ENCODE data around the gene ASIC1.

ASIC1 gene

DNA sequence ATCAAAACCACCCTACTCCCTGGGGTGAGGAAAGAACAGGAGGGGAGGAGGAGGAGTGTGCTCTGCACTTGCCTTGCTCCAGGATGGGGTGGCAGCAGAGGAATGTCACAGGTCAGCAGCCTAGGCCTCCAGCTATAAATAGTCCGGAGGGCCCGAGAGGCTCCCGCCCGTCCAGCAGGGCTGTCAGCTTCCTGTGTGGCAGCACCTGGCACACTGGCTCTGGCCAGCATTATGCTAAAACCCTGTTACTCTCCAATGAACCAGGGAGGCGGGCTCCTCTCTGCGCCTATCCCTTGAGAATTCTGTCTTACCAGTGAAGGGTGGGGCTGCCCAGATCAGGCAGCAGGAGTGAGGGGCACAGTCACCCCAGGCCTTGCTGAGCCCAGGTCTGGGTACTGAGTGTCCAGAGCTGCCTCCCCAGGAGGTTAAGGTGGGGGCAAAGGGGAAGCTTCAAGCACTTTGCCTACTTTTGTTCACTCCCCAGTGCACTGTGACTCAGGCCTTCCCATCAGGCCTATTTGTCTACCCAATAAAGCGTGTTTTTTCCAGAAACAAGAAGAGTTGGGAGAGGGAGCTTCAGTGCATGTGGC, 53.5 kb downstream of the ASIC1 start:
- peak; percentile 33 for DNase-seq

DNA sequence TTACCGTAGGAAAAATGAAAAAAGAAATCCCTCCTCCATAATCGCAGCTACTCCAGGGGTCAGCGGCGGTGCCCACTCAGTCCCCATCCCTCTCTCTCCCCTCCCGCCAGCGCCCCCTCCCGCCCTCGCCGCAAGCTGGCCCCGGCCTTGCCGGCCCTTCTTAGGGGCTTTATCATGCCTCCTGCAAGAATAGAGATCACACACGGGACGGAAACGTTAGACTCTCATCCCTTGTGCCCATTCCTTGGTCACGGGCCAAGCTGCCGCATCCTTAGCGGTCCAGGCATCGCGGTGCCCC, 53.9 kb downstream of the ASIC1 start:
- DNase-seq: no peak

DNA sequence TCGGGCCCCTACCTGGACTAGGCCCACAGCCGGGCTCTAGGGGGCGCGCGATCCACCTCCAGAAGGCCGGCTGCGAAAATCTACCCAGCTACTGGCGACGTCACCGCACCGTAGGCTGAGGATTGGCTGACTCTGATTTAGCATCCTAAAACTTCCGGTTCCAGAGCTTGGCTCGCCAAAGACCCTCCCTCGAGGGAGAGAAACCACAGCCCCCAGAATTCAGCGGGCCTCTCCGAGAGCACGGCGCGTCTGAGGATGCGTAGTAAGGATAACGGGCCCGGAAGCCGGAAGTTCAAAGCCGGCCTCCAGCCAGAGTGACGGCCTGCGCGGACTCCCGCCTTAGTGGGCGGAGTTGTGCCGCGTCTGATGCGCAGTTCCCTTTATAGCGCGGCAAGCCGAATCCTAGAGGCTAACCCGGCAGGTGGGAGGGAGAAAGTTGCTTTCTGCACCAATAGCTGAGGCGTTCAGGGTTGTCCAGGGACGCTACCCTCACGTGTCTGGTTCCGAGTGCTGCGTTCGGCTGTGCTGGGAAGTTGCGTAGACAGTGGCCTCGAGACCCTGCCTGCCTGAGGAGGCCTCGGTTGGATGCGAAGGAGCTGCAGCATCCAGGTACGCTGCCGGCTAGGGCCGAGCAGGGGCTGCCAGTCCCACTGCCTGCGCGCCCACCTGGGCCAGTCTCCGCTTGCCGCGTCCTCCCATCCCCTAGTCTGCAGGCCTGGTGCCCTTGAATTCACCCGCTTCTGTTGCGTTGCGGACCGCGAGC, 54.5 kb downstream of the ASIC1 start, which contains the start of gene COX14:
TSS of gene COX14 (plus strand) at position 544 of the 763 bp plus-strand sequence. CDS start 7,808 bp downstream, outside the sequence.
- peak; percentile 100 for DNase-seq

DNA sequence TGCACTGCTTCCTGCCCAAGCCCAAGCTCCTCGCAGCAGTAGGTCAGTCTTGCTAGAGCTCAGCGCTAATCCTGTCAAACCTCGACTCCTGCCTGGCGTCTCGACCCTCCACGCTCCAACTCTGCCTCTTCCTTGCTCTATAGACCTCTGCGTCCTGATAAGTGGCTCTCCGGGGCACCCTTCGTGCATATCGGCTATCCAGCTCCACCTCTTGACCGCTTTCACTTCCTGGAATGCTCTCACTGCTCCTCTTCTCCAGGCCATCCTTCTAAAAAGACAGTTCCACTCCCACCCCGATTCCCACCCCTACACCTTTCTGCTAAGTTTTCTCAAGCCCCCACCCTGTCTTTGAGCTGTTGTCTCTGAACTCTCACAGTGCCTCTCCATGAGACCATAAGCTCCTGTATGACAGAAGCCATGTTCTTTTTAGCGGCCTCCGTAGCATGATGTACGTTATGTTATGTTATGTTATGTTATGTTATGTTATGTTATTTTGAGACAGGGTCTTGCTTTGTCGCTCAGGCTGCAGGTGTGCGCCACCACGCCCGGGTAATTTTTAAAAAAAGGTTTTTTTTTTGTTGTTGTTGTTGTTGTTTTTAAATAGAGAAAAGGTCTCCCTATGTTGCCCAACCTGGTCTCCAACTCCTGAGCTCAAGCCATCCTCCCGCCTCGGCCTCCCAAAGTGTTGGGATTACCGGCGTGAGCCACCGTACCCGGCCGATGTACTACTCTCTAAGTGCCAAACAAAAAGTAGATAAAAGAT, 55.2 kb downstream of the ASIC1 start:
- DNase-seq: no peak

DNA sequence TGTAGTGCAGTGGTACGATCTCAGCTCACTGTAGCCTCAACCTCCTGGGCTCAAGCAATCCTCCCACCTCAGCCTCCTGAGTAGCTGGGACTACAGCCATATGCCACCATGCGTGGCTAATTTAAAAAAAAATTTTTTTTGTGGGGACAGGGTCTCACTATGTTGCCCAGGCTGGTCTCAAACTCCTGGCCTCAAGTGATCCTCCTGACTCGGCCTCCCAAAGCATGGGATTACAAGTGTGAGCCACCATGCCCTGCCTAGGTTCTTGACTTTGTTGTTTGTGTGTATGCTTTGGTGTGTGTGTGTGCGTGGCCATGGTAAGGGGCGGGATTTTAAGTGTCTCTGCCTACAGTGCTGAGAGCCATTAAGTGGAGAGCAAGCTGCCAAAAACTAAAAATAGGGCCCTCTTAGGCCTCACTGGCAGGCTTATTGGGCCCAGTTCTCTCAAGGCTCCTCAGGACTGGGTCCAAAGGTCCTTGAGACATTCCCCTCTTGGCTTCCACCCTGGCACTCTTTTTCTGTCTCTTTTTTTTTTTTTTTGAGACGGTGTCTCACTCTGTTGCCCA, 59.7 kb downstream of the ASIC1 start:
- DNase-seq: no peak

DNA sequence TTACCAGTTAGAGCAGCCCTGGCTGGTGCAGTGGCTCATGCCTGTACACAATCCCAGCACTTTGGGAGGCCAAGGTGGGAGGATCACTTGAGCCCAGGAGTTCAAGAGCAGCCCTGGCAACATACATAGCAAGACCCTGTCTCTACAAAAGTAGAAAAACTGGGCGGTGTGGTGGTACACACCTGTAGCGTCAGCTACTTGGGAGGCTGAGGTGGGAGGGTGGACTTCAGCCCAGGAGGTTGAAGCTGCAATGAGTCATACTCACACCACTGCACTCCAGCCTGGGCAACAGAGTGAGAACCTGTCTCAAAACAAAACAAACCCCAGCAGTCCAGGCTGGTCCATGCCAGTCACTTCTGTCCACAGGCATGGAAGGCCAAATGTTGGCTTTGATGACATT, 62.0 kb downstream of the ASIC1 start:
- no peak for DNase-seq

DNA sequence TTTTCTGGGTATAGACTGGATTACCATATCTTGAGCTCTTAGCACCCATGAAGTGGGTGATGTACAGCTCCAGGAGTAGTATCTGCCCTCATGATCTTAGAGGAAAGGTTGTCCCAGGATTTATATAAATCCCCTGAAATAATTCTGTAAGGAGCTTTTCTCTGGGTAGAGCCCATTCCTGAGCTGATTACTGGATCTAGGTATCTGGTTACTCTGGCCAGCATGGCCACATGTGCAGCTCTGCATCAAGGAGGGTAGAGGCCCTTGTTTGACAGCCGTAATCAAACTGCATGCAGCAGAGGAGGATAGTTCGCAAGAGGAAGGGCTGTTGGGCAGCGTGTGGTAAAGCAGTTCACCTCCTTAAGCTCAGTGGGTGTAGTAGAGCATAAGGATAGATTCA, 63.1 kb downstream of the ASIC1 start:
- no peak for DNase-seq

DNA sequence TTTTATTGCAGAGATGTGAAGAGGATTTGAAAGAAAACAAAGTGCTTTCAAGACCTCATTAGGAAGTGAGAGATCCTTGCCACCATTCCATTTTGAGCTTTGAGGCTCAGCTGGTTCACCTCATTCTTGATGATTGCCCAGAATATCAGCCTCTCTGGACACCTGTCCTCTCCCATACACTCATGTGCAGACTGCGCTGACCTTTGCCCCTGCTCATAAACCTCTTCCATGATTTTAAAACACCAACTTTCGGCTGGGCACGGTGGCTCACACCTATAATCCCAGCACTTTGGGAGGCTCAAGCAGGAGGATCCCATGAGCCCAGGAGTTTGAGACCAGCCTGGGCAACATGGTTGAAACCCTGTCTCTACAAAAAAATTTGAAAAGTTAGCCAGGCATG, 63.6 kb downstream of the ASIC1 start:
- DNase-seq: no peak

DNA sequence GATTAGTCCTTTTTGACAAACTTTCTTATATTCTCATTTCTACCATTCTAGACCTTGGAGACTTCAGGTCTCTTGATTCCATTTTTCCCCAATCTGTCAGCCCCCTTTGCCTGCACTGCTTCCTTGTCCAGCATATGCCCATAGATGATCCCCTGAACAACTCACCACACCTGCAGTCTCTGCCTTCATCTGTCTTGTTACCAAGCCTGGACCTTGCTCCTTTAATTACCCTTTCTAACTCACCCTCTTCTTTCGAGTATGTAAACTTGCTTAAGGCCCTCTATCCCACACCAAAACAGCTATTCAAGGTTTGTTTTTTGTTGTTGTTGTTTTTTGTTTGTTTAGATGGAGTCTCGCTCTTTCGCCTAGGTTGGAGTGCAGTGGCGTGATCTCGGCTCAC, 64.2 kb downstream of the ASIC1 start:
- DNase-seq: no peak

DNA sequence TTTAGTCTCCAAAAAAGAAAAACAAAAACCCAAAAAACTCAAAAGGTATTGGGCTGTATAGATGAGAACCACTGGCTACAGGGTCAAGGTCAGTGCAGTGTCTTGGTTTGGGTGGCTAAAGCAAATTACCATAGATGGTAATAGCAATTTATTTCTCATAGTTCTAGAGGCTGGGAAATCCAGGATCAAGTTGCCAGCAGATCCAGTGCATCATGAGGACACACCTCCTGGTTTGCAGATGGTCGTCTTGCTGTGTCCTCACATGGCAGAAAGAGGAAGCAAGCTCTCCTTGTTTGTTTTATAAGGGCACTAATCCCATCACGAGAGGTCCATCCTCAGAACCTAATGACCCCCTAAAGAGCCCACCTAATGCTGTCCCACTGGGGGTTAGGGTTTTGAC, 65.8 kb downstream of the ASIC1 start:
- DNase-seq: no peak

DNA sequence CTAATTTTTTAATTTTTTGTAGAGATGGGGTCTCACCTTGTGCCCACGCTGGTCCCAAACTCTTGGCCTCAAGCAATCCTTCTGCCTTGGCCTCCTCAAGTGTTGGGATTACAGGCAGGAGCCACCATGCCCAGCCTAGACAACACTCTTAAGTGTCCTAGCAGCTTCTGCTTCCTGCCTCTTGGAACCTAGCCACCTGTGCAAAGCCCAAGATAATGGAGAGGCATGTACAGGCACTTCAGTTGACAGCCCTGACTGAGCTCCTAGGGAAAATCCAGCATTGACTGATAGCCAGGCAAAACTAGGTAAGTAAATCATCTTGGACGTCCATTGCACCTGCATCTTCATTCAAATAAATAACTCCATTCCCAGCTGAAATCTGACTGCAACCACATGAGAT, 70.2 kb downstream of the ASIC1 start:
- no peak for DNase-seq

DNA sequence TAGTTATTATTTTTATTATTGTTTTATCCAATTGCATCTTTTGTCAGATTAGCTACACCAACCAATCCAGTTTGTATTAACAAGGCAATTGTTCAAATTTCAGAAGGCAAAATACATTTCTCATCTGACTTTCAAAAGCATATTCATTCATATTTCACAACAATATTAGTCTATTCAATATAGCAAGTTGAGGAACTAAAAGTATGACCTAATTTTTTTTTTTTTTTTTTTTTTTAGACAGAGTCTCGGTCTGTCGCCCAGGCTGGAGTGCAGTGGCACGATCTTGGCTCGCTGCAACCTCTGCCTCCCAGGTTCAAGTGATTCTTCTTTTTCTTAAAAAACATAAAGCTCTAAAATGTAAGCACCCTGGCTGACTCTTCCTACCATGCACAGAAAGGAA, 71.9 kb downstream of the ASIC1 start:
- DNase-seq: no peak

DNA sequence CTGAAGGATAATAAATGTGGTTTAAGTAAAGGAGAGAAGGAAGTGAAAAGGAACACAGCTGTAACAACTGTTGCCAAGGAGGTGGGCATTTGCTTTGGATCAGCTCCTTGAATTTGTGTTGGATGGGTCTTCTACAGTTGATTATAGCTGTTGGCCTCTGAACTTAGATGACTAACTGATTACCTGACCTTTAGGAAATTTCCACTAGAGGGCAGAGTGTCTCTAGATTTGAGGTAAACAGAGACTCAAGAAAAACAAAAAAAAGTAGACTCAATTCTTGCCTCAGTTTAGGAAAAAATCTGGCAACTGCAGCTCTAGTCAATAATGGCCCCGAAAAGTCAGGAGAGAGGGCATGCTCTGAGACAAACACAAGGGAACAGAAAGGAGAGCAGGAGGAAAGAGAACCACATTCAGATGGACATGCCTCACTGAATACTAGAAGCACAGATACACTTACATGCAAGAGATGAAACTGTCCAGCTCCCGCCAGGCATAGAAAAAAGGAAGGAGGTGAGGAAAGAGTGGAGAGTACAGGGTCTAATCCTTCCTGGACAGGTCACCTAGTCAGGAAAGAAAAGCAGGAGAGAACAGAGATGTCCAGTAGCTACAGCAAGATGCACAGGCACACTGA, 75.2 kb downstream of the ASIC1 start:
- no peak for DNase-seq

Data from CD4-positive, alpha-beta T cell treated with Interleukin-15 for 1 hour (primary cell).